ENCODE measurements around the gene PGAP1. TPM values are rescaled to one million over a fixed set of nuclear protein-coding genes. Genes with fewer than 3 reads are reported as not detected.
"Not testable (repeated sequence)": the region's sequence is repeated elsewhere in the genome, so short reads cannot be mapped to it uniquely, and the experiment has no call there.

The PGAP1 gene
- total RNA-seq, 1 donor from 2014 or later, result 1.9 TPM

DNA sequence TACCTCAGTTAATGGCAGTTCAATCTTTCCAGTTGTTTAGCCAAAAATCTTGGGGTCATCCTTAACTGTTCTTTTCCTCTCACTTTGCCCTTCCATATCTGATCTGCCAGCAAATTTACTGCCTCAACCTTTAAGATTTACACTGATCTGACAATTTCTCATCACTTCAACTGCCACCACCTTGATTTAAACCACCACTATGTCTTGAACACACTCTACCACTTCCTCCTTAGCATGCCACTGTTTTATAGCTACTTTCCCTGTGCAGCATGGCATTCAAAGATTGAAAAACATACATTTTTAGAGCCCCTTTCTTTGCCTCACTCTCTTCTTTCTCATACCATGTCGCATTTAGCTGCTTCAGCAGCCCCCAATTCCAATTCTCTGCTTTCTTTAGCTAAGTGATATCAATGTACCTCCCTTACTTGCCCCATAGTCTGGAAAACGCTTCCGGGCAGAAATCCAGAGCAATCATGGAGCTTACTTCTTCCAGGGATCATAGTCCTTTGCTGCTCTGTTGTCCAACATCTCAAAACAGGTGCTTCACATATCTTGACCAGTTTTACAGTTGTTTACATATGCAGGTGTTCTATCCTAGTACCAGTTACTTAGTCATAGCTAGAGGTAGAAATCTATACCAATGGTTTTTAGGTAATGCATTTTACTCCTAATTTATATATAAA lies 10.9 kb downstream of the PGAP1 start:
- no peak for DNase-seq
- TF ChIP-seq, protein P1, sequence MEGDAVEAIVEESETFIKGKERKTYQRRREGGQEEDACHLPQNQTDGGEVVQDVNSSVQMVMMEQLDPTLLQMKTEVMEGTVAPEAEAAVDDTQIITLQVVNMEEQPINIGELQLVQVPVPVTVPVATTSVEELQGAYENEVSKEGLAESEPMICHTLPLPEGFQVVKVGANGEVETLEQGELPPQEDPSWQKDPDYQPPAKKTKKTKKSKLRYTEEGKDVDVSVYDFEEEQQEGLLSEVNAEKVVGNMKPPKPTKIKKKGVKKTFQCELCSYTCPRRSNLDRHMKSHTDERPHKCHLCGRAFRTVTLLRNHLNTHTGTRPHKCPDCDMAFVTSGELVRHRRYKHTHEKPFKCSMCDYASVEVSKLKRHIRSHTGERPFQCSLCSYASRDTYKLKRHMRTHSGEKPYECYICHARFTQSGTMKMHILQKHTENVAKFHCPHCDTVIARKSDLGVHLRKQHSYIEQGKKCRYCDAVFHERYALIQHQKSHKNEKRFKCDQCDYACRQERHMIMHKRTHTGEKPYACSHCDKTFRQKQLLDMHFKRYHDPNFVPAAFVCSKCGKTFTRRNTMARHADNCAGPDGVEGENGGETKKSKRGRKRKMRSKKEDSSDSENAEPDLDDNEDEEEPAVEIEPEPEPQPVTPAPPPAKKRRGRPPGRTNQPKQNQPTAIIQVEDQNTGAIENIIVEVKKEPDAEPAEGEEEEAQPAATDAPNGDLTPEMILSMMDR (IDR thresholded peaks at IDR 0.05), result no peak
- intact Hi-C loops (cut with micrococcal nuclease), result no loop called here
- Mint-ChIP-seq H3K4me1 (peaks cover 9% of the 10 kb centered on the region), H3K27ac (peak overlapping the region; percentile 13), H3K27me3 (no peaks in the 10 kb centered on the region), H3K9me3 (peaks cover 4% of the 10 kb centered on the region), H3K4me3 (no peak overlapping the region), H3K36me3 (ENCODE audit: low read depth) (no peaks in the 10 kb centered on the region)
- ChIA-PET POLR2A (no interaction called here), CTCF (no interaction called here)
- ATAC-seq (ENCODE audit: low read depth), result no peak

DNA sequence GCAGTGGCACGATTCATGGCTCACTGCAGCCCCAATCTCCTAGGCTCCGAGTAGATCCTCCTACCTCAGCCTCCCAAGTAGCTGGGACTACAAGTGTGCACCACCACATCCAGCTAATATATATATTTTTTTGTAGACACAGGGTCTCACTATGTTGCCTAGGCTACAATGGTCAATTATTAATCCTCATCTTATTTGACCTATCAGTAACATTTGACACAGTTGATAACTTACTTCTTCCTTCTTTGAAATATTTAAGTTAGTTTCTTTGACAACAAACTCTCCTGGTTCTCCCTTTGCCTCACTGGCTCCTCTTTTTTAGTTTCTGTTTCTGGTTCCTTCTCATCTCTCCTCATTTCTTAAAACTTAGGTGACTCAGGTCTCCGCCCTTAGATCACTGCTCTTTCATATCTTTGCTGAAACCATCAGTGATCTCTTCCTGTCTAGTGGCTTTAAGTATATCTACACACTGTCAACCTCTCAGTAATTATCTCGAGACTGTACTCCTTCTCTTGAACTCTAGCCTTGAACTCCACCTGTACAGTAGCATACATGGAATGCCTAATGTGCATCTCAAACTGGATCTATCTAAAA lies 11.5 kb downstream of the PGAP1 start:
- H3K4me1 Mint-ChIP-seq, result peaks cover 9% of the 10 kb centered on the region
- H3K4me3 Mint-ChIP-seq, result no peak overlapping the region
- POLR2A ChIA-PET, result no interaction called here
- CTCF ChIA-PET, result no interaction called here
- intact Hi-C loops (cut with micrococcal nuclease), result no loop called here
- DNase-seq (no peak), ATAC-seq (ENCODE audit: low read depth) (peak; percentile 49)
- no peaks in the 10 kb centered on the region for H3K36me3 Mint-ChIP-seq (ENCODE audit: low read depth)
- H3K27me3 Mint-ChIP-seq, result no peaks in the 10 kb centered on the region
- peak overlapping the region; percentile 13 for H3K27ac Mint-ChIP-seq
- peaks cover 4% of the 10 kb centered on the region for H3K9me3 Mint-ChIP-seq
- TF ChIP-seq, protein P1 (IDR thresholded peaks at IDR 0.05), result no peak

DNA sequence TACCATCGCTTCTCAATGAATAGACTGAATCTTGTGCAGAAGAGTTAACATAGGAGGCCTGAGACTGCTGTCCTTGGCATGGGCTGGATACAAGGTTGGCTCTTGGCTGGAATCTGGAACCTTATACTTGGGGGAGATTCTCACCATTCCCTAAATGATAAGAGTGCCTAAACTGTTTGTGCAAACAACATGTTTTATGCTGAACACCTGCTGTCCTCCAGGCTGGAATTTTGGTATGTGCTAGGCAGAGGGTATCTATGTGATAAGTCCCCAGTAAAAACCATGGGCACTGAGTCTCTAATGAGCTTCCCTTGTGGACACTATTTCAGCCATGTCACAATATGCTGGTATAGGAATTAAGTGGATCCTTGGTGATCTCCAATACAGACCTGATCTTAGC lies 12.8 kb downstream of the PGAP1 start:
- peaks cover 4% of the 10 kb centered on the region for H3K9me3 Mint-ChIP-seq
- ChIA-PET CTCF (no interaction called here), POLR2A (no interaction called here)
- peaks cover 9% of the 10 kb centered on the region for H3K4me1 Mint-ChIP-seq
- no peak overlapping the region for H3K27ac Mint-ChIP-seq
- ATAC-seq (ENCODE audit: low read depth) (no peak), DNase-seq (no peak)
- intact Hi-C loops (cut with micrococcal nuclease), result no loop called here
- H3K36me3 Mint-ChIP-seq (ENCODE audit: low read depth), result no peaks in the 10 kb centered on the region
- H3K4me3 Mint-ChIP-seq, result no peak overlapping the region
- TF ChIP-seq, protein P1 (IDR thresholded peaks at IDR 0.05), result no peak
- H3K27me3 Mint-ChIP-seq, result no peaks in the 10 kb centered on the region

DNA sequence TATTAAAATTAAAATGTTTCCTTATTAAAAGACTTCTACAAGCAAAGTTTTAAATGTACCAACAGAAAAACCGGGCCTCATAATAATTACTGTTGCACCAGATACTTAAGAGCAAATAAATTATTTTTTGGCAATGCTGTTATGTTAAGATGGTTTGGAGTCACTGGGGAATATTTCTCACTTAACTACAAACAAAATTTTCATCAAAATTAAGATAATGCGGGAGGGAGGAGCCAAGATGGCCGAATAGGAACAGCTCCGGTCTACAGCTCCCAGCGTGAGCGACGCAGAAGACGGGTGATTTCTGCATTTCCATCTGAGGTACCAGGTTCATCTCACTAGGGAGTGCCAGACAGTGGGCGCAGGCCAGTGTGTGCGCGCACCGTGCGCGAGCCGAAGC lies 21.1 kb downstream of the PGAP1 start:
- CTCF ChIA-PET; H3K27me3 Mint-ChIP-seq; H3K4me1 Mint-ChIP-seq; DNase-seq; intact Hi-C loops (cut with micrococcal nuclease); POLR2A ChIA-PET; H3K27ac Mint-ChIP-seq; H3K9me3 Mint-ChIP-seq; ATAC-seq (ENCODE audit: low read depth); H3K4me3 Mint-ChIP-seq; H3K36me3 Mint-ChIP-seq (ENCODE audit: low read depth): not testable (repeated sequence)

DNA sequence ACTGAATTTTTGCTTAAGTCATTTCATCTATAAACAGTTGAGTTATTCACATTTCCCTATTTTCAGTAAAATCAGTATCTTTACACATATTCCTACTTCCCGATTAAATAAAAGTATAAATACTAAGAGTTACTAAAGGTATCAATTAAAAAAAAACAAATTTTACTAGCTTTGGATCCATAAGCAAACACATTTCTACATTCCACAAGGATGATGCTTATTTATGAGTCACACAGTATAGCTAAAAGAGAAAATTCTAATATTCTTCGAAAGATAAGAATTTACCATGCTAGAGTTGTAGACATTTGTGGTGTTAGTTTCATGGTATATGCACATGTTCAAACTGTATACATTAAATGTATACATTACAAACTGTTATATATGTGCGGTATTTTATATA lies 23.7 kb downstream of the PGAP1 start:
- no peak overlapping the region for H3K4me3 Mint-ChIP-seq
- no peak for ATAC-seq (ENCODE audit: low read depth)
- H3K27ac Mint-ChIP-seq, result no peak overlapping the region
- TF ChIP-seq, protein P1 (IDR thresholded peaks at IDR 0.05), result no peak
- intact Hi-C loops (cut with micrococcal nuclease), result no loop called here
- H3K9me3 Mint-ChIP-seq, result no peaks in the 10 kb centered on the region
- ChIA-PET CTCF (no interaction called here), POLR2A (interaction anchor here (0.6 kb wide), 1 partner anchor 24 kb away, joined by 3 read pairs; no protein-coding TSS in a partner anchor)
- no peak for DNase-seq
- no peaks in the 10 kb centered on the region for H3K27me3 Mint-ChIP-seq
- H3K36me3 Mint-ChIP-seq (ENCODE audit: low read depth), result no peaks in the 10 kb centered on the region
- no peaks in the 10 kb centered on the region for H3K4me1 Mint-ChIP-seq

Measured in activated B cell treated with CpG ODN at 0.5 μM for 24 hours (primary cell).